Measurements from ENCODE around the gene FBRSL1.

The FBRSL1 gene

DNA sequence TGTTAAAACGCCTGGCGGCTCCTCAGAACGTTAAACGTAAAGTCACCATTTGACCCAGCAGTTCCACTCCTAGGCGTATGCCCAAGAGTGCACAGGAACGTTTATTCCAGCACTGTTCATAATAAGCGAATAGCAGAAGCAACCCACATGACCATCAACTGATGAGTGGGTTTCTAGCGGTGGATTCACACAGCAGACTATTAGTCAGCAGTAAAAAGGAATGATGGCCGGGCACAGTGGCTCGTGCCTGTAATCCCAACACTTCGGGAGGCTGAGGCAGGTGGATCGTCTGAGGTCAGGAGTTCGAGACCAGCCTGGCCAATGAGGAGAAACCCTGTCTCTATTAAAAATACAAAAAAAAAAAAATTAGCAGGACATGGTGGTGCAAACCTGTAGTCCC, 22.4 kb upstream of the FBRSL1 start:
- TF ChIP-seq SIN3A (IDR thresholded peaks at IDR 0.05; ENCODE audit: borderline replicate concordance, insufficient read depth, low read length) (no peak), FOXP2 (optimal IDR thresholded peaks at IDR 0.05; ENCODE audit: borderline replicate concordance, extremely low read depth, extremely low read length, insufficient read depth) (no peak), TAF1 (IDR thresholded peaks at IDR 0.05; ENCODE audit: borderline replicate concordance, insufficient read depth, low read length) (no peak), POLR2AphosphoS5 (IDR thresholded peaks at IDR 0.05; ENCODE audit: low read depth, low read length) (no peak)
- TF ChIP-seq, protein P1, sequence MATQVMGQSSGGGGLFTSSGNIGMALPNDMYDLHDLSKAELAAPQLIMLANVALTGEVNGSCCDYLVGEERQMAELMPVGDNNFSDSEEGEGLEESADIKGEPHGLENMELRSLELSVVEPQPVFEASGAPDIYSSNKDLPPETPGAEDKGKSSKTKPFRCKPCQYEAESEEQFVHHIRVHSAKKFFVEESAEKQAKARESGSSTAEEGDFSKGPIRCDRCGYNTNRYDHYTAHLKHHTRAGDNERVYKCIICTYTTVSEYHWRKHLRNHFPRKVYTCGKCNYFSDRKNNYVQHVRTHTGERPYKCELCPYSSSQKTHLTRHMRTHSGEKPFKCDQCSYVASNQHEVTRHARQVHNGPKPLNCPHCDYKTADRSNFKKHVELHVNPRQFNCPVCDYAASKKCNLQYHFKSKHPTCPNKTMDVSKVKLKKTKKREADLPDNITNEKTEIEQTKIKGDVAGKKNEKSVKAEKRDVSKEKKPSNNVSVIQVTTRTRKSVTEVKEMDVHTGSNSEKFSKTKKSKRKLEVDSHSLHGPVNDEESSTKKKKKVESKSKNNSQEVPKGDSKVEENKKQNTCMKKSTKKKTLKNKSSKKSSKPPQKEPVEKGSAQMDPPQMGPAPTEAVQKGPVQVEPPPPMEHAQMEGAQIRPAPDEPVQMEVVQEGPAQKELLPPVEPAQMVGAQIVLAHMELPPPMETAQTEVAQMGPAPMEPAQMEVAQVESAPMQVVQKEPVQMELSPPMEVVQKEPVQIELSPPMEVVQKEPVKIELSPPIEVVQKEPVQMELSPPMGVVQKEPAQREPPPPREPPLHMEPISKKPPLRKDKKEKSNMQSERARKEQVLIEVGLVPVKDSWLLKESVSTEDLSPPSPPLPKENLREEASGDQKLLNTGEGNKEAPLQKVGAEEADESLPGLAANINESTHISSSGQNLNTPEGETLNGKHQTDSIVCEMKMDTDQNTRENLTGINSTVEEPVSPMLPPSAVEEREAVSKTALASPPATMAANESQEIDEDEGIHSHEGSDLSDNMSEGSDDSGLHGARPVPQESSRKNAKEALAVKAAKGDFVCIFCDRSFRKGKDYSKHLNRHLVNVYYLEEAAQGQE (IDR thresholded peaks at IDR 0.05; ENCODE audit: insufficient read depth in 1 of 2, low read depth in 2 of 2, low read length in 2 of 2), result no peak

DNA sequence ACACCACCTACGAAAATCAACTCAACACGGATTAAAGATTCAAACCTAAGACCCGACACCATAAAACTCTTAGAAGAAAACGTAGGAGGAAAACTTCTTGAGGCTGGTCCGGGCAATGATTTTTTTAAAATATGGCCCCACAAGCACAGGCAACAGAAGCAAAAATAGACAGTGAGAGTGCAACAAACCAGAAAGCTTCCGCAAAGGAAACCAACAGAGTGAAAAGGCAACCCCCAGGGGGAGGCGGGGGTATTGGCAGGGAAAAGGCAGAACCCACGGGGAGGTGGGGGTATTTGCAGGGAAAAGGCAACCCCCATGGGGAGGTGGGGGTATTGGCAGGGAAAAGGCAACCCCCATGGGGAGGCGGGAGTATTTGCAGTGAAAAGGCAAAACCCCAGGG, 20.5 kb upstream of the FBRSL1 start:
- TF ChIP-seq TAF1 (IDR thresholded peaks at IDR 0.05; ENCODE audit: borderline replicate concordance, insufficient read depth, low read length) (no peak), FOXP2 (optimal IDR thresholded peaks at IDR 0.05; ENCODE audit: borderline replicate concordance, extremely low read depth, extremely low read length, insufficient read depth) (no peak), POLR2AphosphoS5 (IDR thresholded peaks at IDR 0.05; ENCODE audit: low read depth, low read length) (no peak), SIN3A (IDR thresholded peaks at IDR 0.05; ENCODE audit: borderline replicate concordance, insufficient read depth, low read length) (no peak)
- TF ChIP-seq, protein P1 (IDR thresholded peaks at IDR 0.05; ENCODE audit: insufficient read depth in 1 of 2, low read depth in 2 of 2, low read length in 2 of 2), result no peak

DNA sequence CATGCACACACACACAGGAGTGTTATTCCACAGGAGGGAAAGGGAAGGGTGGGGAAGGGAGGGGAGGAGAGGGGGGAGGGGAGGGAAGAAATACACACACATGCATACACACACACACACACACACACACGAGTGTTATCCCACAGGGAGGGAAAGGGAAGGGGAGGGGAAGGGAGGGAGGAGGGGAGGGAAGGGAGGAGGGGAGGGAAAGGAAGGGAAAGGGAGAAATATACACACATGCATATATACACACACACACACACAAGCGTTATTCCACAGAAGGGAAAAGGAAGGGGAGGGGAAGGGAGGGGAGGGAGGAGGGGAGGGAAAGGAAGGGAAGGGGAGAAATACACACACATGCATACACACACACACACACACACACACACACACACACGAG, 19.6 kb upstream of the FBRSL1 start:
- no peak for TF ChIP-seq TAF1 (IDR thresholded peaks at IDR 0.05; ENCODE audit: borderline replicate concordance, insufficient read depth, low read length)

DNA sequence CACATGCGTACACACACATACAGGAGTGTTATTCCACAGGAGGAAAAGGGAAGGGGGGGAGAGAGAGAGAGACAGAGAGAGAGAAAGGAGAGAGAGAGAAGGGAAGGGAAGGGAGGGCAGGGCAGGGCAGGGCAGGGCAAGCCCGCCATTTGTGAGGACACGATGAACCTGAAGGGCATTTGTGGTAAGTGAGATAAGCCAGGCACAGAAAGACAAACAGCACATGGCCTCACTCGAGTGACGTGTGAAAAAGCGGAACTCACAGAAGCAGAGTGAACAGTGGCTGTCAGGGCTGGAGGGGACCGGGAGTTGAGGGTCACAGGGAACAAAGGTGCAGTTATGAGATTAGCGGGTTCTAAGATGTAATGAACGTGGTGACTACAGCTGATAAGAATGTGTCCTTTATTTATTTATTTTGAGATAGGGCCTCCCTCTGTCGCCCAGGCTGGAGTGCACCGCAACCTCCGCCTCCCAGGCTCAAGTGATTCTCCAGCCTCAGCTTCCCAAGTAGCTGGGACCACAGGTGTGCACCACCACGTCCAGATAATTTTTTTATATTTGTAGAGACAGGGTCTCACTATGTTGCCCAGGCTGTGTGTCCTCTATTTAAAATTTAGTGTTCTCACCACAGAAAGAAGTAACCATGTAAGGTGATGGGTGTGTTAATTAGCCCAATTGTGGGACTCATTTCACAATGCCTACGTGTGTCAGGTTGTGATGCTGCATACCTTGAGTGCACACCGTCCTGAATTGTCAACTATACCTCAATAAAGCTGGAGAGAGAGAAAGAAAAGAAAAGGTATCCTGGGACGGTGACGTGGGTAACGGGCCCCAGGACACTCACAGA, 18.7 kb upstream of the FBRSL1 start:
- TF ChIP-seq FOXP2 (optimal IDR thresholded peaks at IDR 0.05; ENCODE audit: borderline replicate concordance, extremely low read depth, extremely low read length, insufficient read depth), result no peak
- TF ChIP-seq TAF1 (IDR thresholded peaks at IDR 0.05; ENCODE audit: borderline replicate concordance, insufficient read depth, low read length), result no peak
- TF ChIP-seq POLR2AphosphoS5 (IDR thresholded peaks at IDR 0.05; ENCODE audit: low read depth, low read length), result no peak
- TF ChIP-seq SIN3A (IDR thresholded peaks at IDR 0.05; ENCODE audit: borderline replicate concordance, insufficient read depth, low read length), result no peak

DNA sequence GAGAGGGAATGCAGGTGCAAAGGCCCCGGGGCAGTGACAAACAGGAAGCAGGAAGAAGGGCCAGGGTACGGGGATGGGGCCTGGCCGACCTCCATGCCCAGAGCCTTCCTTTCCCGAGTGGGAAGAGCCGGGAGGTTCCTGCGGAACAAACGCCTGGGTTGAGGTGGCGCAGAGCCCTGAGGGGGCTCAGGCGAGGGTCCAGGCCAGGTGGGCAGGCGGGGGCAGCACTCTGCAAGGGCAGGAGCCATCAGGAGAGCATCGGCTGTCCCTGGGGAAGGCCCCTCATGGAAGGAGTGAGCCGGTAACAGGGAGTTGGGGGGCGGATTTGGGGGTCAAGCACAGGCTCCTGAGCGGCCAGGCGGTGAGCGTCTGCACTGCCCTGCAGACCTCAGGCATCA, 18.1 kb upstream of the FBRSL1 start:
- TF ChIP-seq SIN3A (IDR thresholded peaks at IDR 0.05; ENCODE audit: borderline replicate concordance, insufficient read depth, low read length) (no peak), TAF1 (IDR thresholded peaks at IDR 0.05; ENCODE audit: borderline replicate concordance, insufficient read depth, low read length) (no peak)

DNA sequence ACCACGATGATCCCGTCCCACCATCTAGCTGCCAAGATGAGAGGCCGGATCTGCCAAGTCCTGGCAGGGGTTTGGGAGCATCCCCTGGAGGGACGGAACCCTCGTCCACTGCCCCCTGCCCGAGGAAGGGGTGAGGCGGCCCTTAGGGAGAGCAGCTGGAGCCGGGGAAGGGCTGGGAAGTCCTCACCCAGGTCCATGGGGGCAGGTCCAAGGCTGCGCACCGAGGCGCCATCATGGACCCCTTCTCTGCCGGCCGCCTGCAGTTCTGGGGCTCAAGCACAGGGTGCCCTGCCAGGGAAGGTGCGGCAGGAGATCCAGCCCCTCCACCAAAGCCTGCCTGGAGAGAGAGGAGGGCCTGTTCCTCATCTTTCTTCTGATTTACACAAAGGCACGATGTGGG, 17.6 kb upstream of the FBRSL1 start:
- TF ChIP-seq FOXP2 (optimal IDR thresholded peaks at IDR 0.05; ENCODE audit: borderline replicate concordance, extremely low read depth, extremely low read length, insufficient read depth), result no peak
- no peak for TF ChIP-seq POLR2AphosphoS5 (IDR thresholded peaks at IDR 0.05; ENCODE audit: low read depth, low read length)
- TF ChIP-seq, protein P1 (IDR thresholded peaks at IDR 0.05; ENCODE audit: insufficient read depth in 1 of 2, low read depth in 2 of 2, low read length in 2 of 2), result no peak
- no peak for TF ChIP-seq SIN3A (IDR thresholded peaks at IDR 0.05; ENCODE audit: borderline replicate concordance, insufficient read depth, low read length)
- no peak for TF ChIP-seq TAF1 (IDR thresholded peaks at IDR 0.05; ENCODE audit: borderline replicate concordance, insufficient read depth, low read length)

Measured in PFSK-1 (cell line).